Inflammatory macrophage (primary cell): ENCODE results near the gene MICAL2.

Source experiments
- DNase-seq, 2 donors: peaks; one replicate each; pipeline ENCODE4 v3.0.0-alpha.2; 2020 to 2022

The MICAL2 gene

DNA sequence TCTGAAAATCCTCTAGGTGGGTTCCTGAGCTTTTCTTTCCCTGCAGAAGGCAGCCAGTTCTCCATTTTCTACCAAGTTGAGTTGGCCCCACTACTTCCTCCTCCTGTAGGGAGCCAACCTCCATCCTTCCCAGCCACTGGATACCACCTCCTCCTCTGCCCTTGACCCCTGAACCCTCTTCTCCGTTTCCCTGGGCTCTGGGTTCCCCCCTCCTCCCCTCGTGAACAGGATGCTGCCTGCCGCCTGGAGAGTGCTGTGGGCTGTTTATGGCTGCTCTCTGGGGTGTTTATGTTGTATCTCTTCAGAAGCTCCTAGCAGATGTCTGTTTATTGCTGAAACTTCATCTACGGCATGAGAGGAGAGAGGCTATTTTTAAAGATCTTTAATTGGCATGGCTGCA lies 8.6 kb downstream of the MICAL2 start:
- DNase-seq, result peak; percentile 35 to 51

DNA sequence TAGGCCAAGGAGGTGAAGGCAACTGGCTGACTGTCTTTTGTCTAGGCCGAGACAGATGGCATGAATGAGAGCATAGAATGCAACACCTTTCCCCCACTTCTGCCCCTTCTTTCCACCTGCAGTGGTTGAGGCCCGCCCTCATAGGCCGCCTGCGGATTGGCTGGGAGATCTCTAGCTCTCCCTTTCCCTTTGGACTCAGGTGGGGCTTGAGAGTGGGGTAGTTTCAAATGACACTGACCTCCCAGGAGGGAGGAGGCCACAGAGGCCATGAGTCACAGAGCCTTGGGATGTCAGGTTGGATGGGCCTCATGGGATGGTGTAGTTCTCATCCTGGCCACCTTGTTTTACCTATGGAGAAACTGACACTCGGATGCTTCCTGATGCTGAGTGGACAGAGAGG lies 9.1 kb downstream of the MICAL2 start:
- DNase-seq, result no peak

DNA sequence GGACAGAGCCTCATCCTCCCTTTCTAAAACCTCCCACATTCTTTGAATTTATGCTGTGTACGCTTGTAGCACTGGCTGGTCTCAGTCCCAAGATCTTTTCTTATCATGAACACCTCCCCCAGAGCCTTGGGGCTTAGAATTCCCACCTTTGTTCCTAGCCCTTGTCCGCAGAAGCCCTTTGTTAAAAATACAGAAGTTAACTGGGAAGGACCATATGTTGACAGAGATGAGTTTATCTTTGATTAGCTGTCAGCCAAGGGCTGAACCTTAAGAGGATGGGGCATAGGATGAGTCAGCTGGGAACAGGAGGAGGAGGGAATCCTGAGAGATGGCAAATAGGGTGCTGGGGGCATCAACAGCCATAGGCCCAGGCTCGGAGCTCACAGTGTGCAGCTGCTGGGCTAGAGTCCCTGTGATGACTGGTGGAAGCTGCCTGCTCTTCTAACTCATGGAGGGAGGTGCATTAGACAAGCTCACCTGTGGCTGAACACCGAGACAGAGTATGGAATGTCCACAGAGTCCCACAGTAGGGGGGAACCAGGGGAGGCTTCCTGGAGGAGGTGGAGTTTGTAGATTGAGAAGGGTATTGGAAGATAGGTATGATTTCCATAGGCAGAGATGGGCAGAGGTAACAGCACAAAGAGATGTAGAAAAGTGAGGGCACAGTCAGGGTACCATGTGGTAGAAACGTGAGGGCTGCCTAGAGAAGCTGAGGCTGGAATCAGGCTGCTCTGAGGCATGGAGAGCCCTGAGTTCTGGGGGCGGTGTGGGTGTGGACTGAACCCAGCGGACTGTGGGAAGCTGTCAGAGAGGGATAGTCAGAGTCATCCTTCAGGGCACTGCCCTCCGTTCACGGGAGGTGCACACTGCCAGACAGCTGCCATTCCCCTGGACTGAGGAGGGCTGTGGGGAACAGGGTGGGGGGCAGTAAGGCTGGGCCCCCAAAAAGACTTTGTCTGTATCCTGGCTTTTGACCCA lies 9.9 kb downstream of the MICAL2 start:
- DNase-seq, result peak; percentile 17 to 81

- DNase-seq, result no peak
Observed at GRCh38 chr11:12121011-12121410, 10.6 kb downstream of the MICAL2 start.

DNA sequence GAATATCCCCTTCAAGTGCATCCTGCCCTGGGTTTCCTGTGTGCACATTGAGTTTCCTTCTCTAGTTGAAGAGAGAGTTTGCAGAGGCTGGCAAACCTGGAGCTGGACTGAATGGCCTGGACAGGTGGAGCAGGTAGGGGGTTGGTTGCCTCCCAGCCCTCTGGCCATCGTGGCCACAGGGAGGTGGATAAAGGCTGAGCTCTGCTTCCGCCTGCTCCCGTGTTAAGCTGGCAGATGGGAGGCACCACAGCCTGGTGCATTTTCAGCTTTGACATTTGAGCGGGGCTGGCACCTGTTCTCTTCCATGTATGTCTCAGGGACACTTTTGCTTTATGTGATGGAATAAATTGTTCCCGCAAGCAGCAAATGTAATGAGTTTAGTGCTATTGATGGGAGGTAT lies 11.1 kb downstream of the MICAL2 start:
- DNase-seq, result no peak

- no peak for DNase-seq
Observed at GRCh38 chr11:12122083-12122482, 11.7 kb downstream of the MICAL2 start.

DNA sequence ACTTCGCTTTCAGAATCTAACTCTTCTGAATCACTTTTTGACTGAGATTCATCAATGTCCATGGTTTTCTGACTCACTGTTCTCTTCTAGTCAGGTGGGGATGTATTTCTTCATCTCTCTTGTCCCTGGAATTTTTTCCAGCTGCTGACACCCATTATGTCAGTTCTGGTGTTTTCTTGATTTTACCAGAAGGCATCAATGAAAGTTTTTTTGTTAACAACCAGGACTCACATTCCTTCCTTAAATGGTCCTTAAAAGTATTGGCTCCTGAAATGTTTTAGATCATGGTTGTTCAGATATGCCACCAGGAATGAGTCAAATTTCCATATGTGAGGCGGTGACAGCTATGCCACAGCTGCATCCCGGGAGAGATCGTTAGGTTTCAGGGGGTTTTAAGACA lies 12.9 kb downstream of the MICAL2 start:
- no peak for DNase-seq

GRCh38 chr11:12123799-12124198 lies 13.4 kb downstream of the MICAL2 start:
- DNase-seq, result no peak

DNA sequence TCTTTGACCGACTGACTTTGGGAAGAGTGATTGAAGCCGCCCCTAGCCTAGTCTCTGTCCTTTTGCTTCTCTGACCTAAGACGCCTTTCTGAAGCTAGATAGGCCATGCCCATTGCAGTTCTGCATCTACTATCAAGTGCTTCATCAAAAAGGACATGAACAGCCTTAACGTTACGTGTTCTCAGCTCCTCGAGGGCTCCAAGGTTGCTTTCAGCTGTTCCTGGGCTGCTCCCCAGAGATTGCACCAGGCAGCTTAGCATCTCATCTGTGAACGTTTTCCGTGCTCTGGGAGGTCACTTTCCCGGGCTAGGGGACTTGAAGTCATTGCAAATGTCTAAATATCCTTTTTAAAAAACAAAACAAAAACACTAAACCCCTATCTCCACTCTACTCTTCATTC lies 13.9 kb downstream of the MICAL2 start:
- DNase-seq, result no peak

DNA sequence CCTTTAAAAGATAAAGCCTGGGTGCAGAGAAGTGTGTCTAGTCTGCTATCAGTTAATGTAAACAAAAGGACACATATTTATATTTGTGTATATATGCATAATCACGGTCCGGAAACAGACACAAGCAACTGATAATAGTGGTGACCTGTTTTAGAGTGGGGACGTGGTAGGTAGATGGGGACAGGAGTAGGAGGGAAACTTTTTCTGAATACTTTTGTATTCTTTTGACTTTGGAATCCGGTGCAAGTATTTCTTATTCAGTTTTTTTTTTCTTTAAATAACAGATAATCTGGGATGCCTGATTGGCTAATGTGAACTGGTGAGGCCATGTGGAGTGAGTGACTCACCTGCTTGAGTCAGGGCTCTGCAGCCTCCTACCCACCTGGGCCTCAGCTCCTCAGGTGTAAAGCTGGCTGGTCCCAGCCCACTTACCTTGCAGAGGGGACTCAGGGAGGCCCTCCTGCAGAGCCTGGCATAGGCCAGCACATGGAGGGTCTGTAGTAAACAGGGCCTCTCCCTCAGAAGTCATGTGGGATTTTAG lies 15.3 kb downstream of the MICAL2 start:
- no peak for DNase-seq

DNA sequence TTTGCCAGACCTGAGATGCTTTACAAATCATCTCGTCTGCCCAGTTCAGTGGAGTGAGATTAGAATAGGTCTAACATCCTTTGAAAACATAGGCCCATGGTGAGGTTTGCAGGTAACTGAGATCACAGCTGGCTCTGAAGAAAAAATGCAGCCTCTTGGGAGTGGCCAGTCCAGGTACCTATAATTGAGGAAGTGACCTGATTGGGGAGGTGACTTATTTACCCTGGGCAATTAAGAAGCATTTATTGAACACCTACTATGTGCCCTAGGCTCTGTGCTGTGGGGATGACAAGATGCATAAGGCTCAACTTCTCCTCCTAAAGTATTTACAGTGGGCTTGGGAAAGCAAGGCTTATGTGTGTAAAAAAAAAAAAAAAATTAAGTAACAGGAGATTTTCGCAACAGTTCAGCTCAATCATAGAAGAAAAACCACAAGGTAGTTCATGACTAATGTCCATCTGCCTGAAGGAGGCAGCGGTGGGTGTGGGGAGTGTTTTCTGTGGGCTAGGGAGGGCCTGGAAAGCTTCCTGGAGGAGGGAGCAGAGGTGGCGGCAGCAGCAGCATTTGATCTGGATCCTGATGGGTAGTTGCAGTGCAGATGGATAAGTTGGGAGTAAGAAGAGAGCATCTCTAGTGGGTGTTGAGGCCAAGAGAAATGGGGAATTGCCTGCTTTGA lies 16.1 kb downstream of the MICAL2 start:
- DNase-seq, result peak; percentile 85 to 86

- no peak for DNase-seq
Observed at GRCh38 chr11:12127206-12127898, 17.0 kb downstream of the MICAL2 start.

DNA sequence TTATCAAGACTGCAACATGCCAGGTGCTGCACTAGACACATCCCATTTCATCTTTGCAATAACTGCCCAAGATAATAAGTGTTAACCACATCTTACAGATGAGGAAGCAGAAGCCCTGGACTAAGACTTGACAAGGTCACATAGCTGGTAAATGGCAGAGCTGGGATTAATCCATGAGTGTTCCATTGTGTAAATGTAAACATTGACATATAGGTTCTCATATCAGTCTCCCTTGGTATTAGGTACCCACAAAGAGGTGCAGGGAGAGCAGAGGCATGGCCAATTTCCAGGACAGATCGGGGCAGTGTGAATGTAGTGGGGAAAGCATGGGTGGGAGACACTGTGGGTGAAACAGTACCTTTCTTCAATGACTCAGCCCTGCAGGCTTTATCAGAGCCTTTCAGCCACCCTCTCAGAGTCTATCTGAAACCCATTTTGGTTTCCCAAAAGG lies 17.9 kb downstream of the MICAL2 start:
- peak; percentile 28 to 33 for DNase-seq

- no peak for DNase-seq
Observed at GRCh38 chr11:12129227-12129626, 18.8 kb downstream of the MICAL2 start.

GRCh38 chr11:12130180-12130980 lies 20.0 kb downstream of the MICAL2 start:
- no peak for DNase-seq

DNA sequence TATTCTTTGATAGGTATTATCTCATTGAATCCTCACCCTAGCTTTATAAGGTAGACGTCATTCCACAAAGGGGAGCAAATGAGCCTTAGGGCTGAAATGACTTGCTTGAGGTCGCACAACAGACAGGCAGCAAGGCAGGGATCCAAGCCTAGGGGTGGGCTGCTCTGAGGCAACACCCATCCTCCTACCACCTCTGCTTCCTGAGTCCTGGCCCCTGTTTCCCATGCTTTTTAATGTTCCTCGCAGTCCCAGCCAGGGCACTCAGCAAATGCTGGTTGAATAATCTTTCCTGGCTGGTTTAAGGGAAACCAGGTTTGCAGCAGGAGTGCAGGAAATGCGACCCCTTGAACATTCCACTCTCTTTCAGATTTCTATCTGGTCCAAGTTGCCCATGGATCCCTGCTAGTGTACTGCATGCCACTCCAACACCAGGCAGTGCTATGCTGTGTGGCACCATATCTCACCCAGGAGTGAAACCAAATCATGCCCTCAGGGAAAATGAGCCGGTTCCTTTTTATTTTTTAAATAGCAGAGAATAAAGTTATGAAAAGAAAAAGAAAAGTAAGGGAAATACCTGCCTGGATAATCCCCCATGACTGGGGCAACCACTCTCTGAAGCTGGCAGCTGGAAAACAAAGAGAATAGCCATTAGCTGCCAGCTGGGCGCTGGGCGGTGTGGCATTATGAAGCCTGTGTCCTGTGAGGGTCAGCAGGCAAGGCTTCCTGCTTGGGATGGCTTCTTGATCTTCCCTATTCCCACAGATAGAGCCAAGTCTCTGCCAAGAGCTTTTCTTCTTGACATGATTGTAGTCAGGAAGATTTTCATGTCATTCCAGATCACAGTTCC lies 21.8 kb downstream of the MICAL2 start:
- DNase-seq, result no peak

DNA sequence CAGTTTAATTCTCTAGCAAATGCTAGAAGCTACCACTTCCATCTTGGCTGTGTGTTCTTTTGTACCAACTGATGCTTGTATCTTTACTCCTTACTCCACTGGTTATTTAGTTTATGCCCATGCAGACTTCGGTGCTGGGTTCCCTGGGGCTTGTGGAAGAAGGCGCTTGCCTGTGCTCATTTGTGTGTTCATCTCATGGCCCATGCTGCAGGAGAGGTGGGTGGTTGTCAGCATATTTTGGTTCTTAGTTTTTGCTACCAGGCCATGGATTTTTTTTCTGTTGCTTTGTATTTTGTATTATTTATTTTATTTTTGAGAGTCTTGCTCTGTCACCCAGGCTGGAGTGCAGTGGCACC lies 22.4 kb downstream of the MICAL2 start:
- DNase-seq, result no peak

GRCh38 chr11:12133547-12134235 lies 23.3 kb downstream of the MICAL2 start:
- DNase-seq, result no peak

- peak; percentile 71 to 74 for DNase-seq
Observed at GRCh38 chr11:12134236-12134585, 23.8 kb downstream of the MICAL2 start.

GRCh38 chr11:12135185-12135584 lies 24.8 kb downstream of the MICAL2 start:
- no peak for DNase-seq
